ENCODE results near the gene MSL3.

The MSL3 gene

DNA sequence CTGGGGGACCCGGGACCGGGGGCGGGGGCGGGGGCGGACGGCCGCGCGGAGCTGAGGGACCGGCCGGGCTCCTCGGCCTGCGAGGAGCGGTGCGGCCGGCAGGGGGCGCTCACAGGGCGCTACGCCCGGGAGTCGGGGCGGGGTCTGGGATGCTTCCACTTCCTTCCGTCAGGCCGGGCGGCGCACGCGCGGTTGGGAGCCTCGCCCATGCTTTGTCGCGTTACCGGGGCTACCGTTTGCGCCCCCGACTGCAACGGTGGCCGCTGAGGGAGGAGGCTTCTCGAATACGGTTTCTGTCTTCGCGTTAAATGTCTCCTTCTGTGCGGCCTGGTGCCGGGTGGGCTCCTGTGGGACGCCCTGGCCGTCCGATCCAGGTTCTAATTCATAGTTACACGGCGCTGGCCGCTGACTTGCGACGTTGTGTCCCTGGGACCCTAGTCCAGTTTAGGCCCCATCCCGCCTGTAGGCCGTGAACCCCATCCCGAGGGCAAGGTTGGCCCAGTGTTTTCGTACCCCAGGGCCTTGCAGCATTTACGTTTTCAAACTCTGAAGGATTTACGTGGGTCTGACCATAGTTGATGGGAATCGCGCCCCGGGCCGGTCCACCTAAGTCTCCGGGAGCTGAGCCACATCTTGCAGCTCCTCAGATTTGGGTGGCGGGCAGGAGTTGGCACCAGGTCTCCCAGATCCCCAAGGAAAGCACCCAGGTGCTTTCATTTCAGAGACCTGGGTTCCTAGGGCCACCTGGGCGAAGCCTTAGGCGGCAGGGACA is 549 bp downstream of the MSL3 start:
- DNase-seq (ENCODE audit: insufficient read length, low spot score) (peak; percentile 15), FAIRE-seq (peak; percentile 94)

- FAIRE-seq (no peak), DNase-seq (ENCODE audit: insufficient read length, low spot score) (no peak)
Measured at GRCh38 chrX:11759172-11759460, 1.1 kb downstream of the MSL3 start.

GRCh38 chrX:11759461-11760311 is 1.6 kb downstream of the MSL3 start:
- peak; percentile 100 for FAIRE-seq
- DNase-seq (ENCODE audit: insufficient read length, low spot score) = no peak

GRCh38 chrX:11760958-11761357 is 2.9 kb downstream of the MSL3 start:
- FAIRE-seq (no peak), DNase-seq (ENCODE audit: insufficient read length, low spot score) (no peak)

GRCh38 chrX:11764602-11765067 is 6.6 kb downstream of the MSL3 start:
- peak; percentile 86 for FAIRE-seq

GRCh38 chrX:11765449-11765848 is 7.4 kb downstream of the MSL3 start:
- no peak for FAIRE-seq
- DNase-seq (ENCODE audit: insufficient read length, low spot score) = no peak

More at GRCh38 chrX:11764602-11765067, 6.6 kb downstream of the MSL3 start:
- DNase-seq (ENCODE audit: insufficient read length, low spot score) = no peak

GRCh38 chrX:11766487-11766886 is 8.4 kb downstream of the MSL3 start:
- FAIRE-seq (peak; percentile 42), DNase-seq (ENCODE audit: insufficient read length, low spot score) (no peak)

GRCh38 chrX:11768039-11768438 is 10.0 kb downstream of the MSL3 start:
- DNase-seq (ENCODE audit: insufficient read length, low spot score) (no peak), FAIRE-seq (peak; percentile 87)

DNA sequence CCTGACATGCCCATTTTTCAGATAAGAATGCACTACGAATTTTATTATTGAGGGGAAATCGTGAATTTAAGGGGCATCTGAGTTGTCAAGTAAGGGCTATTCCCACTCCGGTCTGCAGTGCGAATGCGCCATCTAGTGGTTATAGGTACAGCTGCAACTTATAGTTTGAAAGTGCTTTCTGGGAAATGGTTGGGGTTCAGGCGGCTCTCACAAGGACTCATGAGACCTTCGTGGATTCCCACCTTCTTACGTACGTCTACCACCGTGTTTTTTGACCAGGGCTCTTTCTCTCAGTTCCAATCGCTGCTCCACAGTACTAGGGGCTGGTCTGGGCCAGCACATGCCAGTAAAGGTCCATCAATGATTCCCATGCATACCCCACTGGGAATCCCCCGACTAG is 12.3 kb downstream of the MSL3 start:
- DNase-seq (ENCODE audit: insufficient read length, low spot score) = no peak
- peak; percentile 93 for FAIRE-seq

DNA sequence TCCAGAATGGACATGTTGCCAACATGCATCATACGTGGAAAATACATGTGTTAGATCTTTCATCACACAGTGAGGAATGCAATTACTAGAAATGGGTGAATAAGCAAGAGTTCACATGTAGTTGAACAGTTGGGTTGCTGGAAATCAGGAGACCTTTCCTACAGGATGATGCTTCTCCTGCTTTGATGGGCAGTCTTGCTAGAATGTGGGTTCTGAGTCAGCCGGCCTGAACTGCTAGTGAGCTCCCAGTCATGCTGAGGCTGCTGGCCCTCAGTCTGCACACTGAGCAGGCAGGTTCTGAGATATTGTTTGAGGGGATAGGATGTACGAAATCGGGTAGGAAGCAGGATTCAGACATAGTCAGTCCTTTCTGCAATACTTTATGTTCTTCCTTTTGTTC is 20.2 kb downstream of the MSL3 start:
- FAIRE-seq = no peak
- DNase-seq (ENCODE audit: insufficient read length, low spot score) = no peak

GRCh38 chrX:11781133-11781532 is 23.1 kb downstream of the MSL3 start:
- no peak for FAIRE-seq

GRCh38 chrX:11781734-11782370 is 23.8 kb downstream of the MSL3 start:
- DNase-seq (ENCODE audit: insufficient read length, low spot score) (no peak), FAIRE-seq (no peak)

More at GRCh38 chrX:11781133-11781532, 23.1 kb downstream of the MSL3 start:
- DNase-seq (ENCODE audit: insufficient read length, low spot score) = no peak

GRCh38 chrX:11784543-11784942 is 26.5 kb downstream of the MSL3 start:
- no peak for DNase-seq (ENCODE audit: insufficient read length, low spot score)
- no peak for FAIRE-seq

GRCh38 chrX:11786862-11787261 is 28.8 kb downstream of the MSL3 start:
- DNase-seq (ENCODE audit: insufficient read length, low spot score) = no peak
- FAIRE-seq = no peak

DNA sequence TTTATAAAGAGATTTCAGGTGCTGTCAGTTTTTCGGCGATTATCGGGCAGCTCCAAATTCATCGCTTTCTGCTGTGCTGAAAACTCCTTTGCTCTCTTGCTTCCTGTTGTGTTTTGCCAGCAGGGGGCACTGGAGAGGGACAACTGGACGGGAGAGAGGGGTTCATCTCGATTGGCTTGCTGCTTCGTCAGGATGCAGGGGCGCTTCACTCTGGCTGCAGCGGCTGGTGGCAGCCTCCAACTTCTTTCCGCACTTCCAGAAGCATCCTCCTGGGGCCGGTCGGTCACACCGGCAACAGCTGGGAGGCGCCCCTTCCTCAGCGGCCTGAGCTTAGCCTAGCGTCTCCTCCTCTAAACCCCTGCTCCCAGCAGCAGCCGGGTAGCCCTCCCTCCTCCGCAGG is 29.5 kb downstream of the MSL3 start:
- FAIRE-seq (peak; percentile 93), DNase-seq (ENCODE audit: insufficient read length, low spot score) (peak; percentile 7)

DNA sequence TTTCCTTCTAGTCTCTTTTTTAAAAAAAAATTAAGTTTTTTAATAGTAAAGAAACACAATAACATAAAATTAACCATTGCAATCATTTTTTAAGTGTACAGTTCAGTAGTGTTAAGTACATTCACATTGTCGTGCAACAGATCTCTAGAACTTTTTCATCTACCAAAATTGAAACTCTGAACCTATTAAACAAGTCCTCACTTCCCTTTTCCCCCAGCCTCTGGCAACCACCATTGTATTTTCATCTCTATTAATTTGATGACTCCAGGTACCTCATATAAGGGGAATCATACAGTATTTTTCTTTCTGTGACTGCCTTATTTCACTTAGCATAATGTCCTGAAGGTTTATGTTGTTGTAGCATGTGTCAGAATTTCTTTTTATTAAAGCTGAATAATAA is 31.8 kb downstream of the MSL3 start:
- FAIRE-seq = peak; percentile 91
- DNase-seq (ENCODE audit: insufficient read length, low spot score) = no peak

GRCh38 chrX:11791090-11791489 is 33.1 kb downstream of the MSL3 start:
- FAIRE-seq (peak; percentile 87), DNase-seq (ENCODE audit: insufficient read length, low spot score) (no peak)

DNA sequence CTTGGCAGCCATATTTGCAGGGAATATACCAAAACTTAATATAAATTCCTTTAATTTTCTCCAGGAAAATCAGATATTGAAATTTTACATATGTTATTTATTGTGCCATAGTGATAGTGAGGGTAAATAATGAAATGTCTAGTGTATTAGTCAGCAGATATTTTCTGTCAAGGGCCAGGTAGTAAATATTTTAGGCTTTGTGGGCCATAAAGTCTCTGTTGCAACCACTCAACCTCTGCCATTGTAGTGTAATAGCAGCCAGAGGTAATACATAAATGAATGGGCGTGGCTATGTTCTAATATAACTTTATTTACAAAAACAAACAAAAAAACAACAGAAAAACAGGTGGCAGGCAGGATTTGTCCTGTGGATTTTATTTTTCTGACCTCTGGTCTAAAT is 33.5 kb downstream of the MSL3 start:
- DNase-seq (ENCODE audit: insufficient read length, low spot score) (no peak), FAIRE-seq (no peak)

DNA sequence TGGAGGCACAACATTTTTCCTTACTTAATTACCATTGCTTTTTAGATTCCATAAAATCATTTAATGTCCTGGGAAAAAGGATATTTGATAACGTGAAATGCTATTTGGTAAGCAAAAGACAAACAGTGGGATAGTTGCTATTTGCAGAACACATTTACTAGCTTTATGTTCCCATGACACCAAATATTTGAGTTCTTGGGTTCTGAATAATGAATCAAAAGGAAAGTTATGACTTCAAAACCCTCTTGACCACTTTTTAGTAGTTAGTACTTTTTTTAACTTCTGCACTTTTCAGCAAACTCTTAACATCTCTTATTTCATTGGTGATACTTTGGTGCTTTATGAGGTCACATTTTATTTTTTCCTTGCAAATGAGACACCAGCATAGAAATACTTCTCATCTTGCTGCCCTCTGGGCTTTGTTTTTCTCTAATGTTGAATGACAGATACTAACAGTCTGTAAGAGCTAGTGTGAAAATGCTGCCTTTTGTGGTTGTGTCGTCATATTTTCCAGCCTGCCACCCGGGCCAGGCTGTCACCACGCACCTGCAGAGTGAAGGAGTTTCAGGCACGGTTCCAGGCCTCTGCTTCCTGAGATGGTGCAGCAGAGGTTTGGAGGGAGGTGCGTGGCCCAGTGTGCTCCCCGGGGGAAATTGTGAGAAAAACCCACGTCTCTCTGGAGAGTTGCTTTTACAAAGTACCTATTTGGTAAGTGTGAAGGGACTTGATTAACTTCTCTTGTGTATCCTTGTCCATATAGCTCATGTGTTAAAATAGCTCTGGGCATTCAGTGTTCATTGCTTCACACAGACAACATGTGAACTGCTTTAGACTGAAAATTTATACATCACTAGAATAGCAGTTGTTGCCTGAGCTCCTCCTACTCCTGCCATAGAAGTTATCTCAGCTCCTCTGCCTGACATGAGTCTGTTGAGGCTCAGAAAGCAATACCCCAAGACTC is 34.7 kb downstream of the MSL3 start:
- FAIRE-seq = peak; percentile 99
- DNase-seq (ENCODE audit: insufficient read length, low spot score) = peak; percentile 10

GRCh38 chrX:11793734-11794133 is 35.7 kb downstream of the MSL3 start:
- FAIRE-seq = no peak

More at GRCh38 chrX:11793734-11794133, 35.7 kb downstream of the MSL3 start:
- DNase-seq (ENCODE audit: insufficient read length, low spot score) = no peak

Measured in GM19239 (cell line).